ENCODE results near the gene CYP1B1.

Gene CYP1B1

GRCh38 chr2:38017836-38018235 lies 58.1 kb downstream of the CYP1B1 start:
- Histone ChIP-seq H3K79me1 (replicated peaks; ENCODE audit: low read length, poor library complexity, severe bottlenecking) (no peaks in the 10 kb centered on the region), H2BK5ac (ENCODE audit: low read depth, low read length, poor library complexity, severe bottlenecking) (no peak overlapping the region)

More at GRCh38 chr2:38017836-38018235, 58.1 kb downstream of the CYP1B1 start:
- Histone ChIP-seq H2AFZ (ENCODE audit: low read depth, low read length) (no peak overlapping the region), H2BK15ac (ENCODE audit: low read depth, poor library complexity, severe bottlenecking) (no peak overlapping the region), H3K27me3 (ENCODE audit: control insufficient read depth in 1 of 2, insufficient read depth in 1 of 2, low read length in 2 of 2) (no peaks in the 10 kb centered on the region), H2BK120ac (ENCODE audit: low read depth, low read length) (no peak overlapping the region), H3K18ac (ENCODE audit: low read depth in 1 of 2, low read length in 2 of 2) (no peak overlapping the region), H3K27ac (ENCODE audit: low read length, poor library complexity, severe bottlenecking) (no peak overlapping the region), H4K8ac (ENCODE audit: low read length) (no peak overlapping the region), H3K9ac (ENCODE audit: low read length) (no peak overlapping the region), H3K4me1 (ENCODE audit: control insufficient read depth, insufficient read depth, low read depth, low read length) (peaks cover 2% of the 10 kb centered on the region), H3K14ac (ENCODE audit: low read length in 2 of 2) (no peak overlapping the region), H3K4me2 (ENCODE audit: low read length, poor library complexity, severe bottlenecking) (no peak overlapping the region), H3K4ac (ENCODE audit: low read depth in 1 of 2, low read length in 2 of 2) (no peak overlapping the region), H2AK5ac (ENCODE audit: low read length, severe bottlenecking) (no peak overlapping the region), H3K4me3 (ENCODE audit: insufficient read depth in 1 of 2, low read depth in 1 of 2, low read length in 2 of 2) (no peak overlapping the region), H2BK12ac (ENCODE audit: low read length in 2 of 2) (no peak overlapping the region), H3K9me3 (ENCODE audit: control insufficient read depth, low read length) (no peaks in the 10 kb centered on the region), H4K91ac (ENCODE audit: low read length) (no peak overlapping the region), H3K23ac (ENCODE audit: low read length in 2 of 2) (no peak overlapping the region), H3K36me3 (ENCODE audit: control insufficient read depth in 1 of 2, insufficient read depth in 2 of 2, low read depth in 1 of 2, low read length in 2 of 2) (no peaks in the 10 kb centered on the region)
- 77% methylated on average over 7 of the region's 7 CpGs for WGBS
- DNase-seq: no peak

Measured in mesenchymal stem cell (in vitro differentiated cells and primary cell).